ENCODE data around the gene KIF25.

DNA sequence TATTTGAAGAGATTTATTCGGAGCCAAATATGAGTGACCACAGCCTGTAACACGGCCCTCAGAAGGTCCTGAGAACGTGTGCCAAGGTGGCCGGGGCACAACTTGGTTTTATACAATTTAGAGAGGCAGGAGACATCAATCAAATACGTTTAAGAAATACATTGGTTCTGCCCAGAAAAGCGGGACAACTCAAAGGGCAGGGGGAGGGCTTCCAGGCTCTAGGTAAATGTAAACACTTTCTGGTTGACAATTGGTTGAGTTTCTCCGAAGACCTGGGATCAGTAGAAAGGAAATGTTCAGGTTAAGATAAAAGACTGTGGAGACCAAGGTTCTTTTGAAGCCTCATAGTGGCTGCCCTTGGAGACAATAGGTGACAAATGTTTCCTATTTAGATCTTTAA is 18.9 kb upstream of the KIF25 start:
- TF ChIP-seq EZH2 (IDR thresholded peaks at IDR 0.05; ENCODE audit: low read depth) = no peak
- TF ChIP-seq, protein P1, sequence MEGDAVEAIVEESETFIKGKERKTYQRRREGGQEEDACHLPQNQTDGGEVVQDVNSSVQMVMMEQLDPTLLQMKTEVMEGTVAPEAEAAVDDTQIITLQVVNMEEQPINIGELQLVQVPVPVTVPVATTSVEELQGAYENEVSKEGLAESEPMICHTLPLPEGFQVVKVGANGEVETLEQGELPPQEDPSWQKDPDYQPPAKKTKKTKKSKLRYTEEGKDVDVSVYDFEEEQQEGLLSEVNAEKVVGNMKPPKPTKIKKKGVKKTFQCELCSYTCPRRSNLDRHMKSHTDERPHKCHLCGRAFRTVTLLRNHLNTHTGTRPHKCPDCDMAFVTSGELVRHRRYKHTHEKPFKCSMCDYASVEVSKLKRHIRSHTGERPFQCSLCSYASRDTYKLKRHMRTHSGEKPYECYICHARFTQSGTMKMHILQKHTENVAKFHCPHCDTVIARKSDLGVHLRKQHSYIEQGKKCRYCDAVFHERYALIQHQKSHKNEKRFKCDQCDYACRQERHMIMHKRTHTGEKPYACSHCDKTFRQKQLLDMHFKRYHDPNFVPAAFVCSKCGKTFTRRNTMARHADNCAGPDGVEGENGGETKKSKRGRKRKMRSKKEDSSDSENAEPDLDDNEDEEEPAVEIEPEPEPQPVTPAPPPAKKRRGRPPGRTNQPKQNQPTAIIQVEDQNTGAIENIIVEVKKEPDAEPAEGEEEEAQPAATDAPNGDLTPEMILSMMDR (conservative IDR thresholded peaks at IDR 0.05) = no peak
